ENCODE data around the gene GOLGA6A.
A peak's percentile ranks its signal among the peaks of the same experiment; 100 is the strongest.
"Not testable (repeated sequence)": the region's sequence is repeated elsewhere in the genome, so short reads cannot be mapped to it uniquely, and the experiment has no call there.

The GOLGA6A gene, protein sequence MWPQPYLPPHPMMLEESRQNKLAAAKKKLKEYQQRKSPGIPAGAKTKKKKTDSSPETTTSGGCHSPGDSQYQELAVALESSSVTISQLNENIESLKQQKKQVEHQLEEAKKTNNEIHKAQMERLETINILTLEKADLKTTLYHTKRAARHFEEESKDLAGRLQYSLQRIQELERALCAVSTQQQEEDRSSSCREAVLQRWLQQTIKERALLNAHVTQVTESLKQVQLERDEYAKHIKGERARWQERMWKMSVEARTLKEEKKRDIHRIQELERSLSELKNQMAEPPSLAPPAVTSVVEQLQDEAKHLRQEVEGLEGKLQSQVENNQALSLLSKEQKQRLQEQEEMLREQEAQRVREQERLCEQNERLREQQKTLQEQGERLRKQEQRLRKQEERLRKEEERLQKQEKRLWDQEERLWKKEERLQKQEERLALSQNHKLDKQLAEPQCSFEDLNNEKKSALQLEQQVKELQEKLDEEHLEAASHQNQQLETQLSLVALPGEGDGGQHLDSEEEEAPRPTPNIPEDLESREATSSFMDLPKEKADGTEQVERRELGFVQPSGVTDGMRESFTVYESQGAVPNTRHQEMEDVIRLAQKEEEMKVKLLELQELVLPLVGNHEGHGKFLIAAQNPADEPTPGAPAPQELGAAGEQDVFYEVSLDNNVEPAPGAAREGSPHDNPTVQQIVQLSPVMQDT

DNA sequence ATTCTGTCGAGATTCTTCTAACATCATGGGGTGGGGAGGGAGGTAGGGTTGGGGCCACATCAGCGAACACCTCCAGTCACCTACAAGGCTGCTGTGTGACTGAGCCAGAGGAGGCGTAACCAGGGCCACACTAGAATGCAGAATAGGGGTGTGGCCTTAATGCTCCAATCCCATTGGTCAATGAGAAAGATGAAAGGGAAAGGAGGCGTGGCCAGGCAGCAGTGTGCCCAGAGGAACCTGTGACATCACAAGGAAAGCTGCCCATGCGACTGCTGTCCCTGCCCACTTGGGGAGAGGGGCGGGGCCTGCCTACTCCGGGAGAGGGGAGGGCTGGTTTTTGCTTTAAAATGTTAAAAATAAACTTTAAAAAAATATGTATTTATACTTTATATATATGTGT, at the start of gene GOLGA6A:
Gene GOLGA6A, minus strand, starts transcription at position 101 of the 400 bp plus-strand sequence. Its CDS starts 41 bp downstream, at position 60.
- not testable (repeated sequence) for H3K9me3 ChIP-seq (ENCODE audit: control insufficient read depth, insufficient read depth, low read length); H3K36me3 ChIP-seq (ENCODE audit: control insufficient read depth, insufficient read depth, low read length); H3K4me1 ChIP-seq (ENCODE audit: control insufficient read depth, insufficient read depth, low read length); H3K27me3 ChIP-seq (ENCODE audit: control insufficient read depth, insufficient read depth, low read length); H3K4me3 ChIP-seq (ENCODE audit: low read length); H3K27ac ChIP-seq (ENCODE audit: low read length); DNase-seq (ENCODE audit: low read depth, low spot score)
- WGBS (ENCODE audit: insufficient coverage, insufficient read length): no CpG with 5 or more reads among the region's 7 CpGs

DNA sequence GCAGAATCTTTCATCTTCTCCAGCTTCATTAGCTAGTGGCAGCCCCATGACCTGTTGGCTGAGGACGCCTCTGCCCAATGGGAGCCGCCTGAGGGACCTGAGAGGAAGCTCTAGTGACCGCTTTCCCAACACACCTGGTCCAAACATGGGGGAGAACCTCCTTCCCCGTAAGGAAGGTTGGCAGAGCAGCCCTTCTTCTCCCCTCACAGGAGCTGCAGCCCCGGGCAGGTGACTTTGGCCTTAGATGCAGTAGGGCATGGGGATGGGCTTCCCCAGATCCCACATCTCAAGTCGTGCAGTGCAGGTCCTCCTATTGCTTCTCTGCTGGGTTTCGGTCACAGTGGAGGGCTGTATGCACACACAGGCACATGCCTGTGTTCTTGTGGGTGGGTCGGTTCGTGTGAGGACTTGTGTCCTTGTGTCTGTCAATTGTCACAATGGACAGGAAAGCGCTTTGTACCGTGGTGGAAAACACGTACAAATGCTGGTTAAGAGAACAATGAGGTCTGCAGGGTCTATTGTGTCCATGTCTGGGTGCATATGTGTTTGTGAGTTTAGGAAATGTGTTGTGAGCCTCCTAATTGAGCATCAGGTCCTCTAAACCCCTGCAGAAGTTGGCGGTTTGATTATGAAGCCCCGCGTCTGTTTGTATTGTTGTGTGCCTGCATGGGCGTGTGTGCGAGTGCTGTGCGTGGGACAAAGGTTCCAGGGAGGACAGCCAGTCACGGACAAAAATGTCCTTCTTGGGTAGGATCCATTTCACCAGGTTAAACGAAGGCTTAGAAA, 49.5 kb upstream of the GOLGA6A start:
- Histone ChIP-seq H3K4me1 (ENCODE audit: control insufficient read depth, insufficient read depth, low read length) (peaks cover 15% of the 10 kb centered on the region), H3K4me3 (ENCODE audit: low read length) (no peak overlapping the region), H3K36me3 (ENCODE audit: control insufficient read depth, insufficient read depth, low read length) (peaks cover 2% of the 10 kb centered on the region; the same call in 1 of the 2 replicates), H3K27me3 (ENCODE audit: control insufficient read depth, insufficient read depth, low read length) (peaks cover 78% of the 10 kb centered on the region), H3K9me3 (ENCODE audit: control insufficient read depth, insufficient read depth, low read length) (no peaks in the 10 kb centered on the region), H3K27ac (ENCODE audit: low read length) (no peak overlapping the region)
- WGBS (ENCODE audit: insufficient coverage, insufficient read length): no CpG with 5 or more reads among the region's 20 CpGs
- DNase-seq (ENCODE audit: low read depth, low spot score): no peak

DNA sequence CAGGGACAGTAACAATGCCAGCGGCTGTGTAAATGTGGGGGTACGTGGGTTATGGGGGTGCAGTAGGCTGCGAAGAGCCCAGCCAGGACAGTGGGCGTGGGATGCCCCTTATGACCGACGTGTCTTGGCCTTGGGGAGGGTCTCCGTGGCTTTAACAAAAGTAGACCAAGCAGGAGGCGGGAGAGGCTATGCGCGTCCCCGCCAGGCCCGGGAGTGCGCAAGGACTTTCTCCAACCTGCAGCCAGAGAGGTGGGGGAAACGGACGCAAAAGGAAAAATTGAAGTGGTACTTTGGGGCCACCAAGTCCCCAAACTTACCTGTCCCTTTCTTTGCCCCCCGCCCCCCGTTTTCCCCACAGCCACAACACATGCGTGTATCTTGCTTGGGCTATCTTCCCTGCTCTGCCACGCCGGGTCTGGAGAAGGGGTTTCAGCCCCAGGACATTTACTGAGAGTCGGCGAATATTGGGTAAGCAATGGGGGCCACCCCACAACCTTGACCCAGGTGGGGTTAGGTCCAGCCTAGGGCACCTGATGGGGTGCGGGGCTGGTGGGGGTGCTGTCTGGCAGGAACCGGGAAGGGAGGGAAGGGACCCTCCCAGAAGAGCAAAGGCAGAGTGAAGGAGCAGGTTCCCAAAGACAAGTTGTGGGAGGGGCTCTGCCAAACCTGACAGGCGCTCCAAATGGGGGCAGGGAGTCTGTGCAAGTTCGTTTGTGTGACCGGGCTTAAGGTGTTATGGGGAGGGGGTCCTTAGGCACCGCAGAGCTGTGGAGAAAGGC, 48.7 kb upstream of the GOLGA6A start:
- peaks cover 74% of the 10 kb centered on the region for H3K27me3 ChIP-seq (ENCODE audit: control insufficient read depth, insufficient read depth, low read length)
- WGBS (ENCODE audit: insufficient coverage, insufficient read length): no CpG with 5 or more reads among the region's 28 CpGs
- no peak for DNase-seq (ENCODE audit: low read depth, low spot score)
- H3K9me3 ChIP-seq (ENCODE audit: control insufficient read depth, insufficient read depth, low read length): no peaks in the 10 kb centered on the region
- H3K36me3 ChIP-seq (ENCODE audit: control insufficient read depth, insufficient read depth, low read length): peaks cover 2% of the 10 kb centered on the region; the same call in 1 of the 2 replicates
- peaks cover 14% of the 10 kb centered on the region for H3K4me1 ChIP-seq (ENCODE audit: control insufficient read depth, insufficient read depth, low read length)
- H3K4me3 ChIP-seq (ENCODE audit: low read length): no peak overlapping the region
- H3K27ac ChIP-seq (ENCODE audit: low read length): no peak overlapping the region

DNA sequence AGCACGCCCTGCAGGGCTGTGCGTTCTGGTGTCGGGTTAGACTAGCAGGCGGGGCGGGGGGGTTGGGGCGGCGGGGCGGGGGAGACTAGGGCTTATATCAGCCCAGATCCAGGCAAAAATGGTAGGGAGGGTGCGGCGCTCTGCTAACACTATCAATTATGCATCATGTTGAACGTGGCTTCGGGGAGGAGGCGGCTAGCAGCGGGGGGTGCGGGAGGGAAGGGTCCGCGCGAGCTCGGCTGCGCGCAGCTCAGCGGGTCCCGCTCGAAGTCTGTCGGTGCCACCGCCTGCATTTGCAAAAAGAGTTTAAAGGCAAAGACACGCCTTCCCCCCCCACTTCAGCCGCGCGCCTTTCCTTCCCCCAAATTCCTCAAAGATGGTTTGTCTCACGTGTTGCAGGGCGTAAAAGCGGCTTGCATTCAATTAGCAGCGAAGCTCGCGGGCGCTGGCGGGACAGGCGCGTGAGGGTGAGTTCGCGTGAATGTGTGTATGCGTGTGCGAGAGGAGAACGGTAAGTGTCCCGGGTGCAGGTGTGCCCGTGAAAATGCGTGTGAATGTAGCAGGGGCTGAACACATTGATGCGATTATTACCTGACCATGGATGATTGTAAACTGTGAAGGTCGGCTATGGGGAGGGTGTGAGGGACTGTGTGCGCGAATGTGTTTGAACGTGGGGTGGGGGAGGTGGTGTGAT, 48.0 kb upstream of the GOLGA6A start, which contains the start of gene ISLR2:
Gene ISLR2, plus strand, starts transcription at position 432 of the 694 bp plus-strand sequence. CDS start 2,169 bp downstream, outside the sequence.
- Histone ChIP-seq H3K36me3 (ENCODE audit: control insufficient read depth, insufficient read depth, low read length) (peaks cover 2% of the 10 kb centered on the region; the same call in 1 of the 2 replicates), H3K4me1 (ENCODE audit: control insufficient read depth, insufficient read depth, low read length) (peaks cover 14% of the 10 kb centered on the region), H3K4me3 (ENCODE audit: low read length) (peak within 1 kb of the TSS; percentile 14; the same call in 1 of the 2 replicates), H3K9me3 (ENCODE audit: control insufficient read depth, insufficient read depth, low read length) (no peaks in the 10 kb centered on the region), H3K27ac (ENCODE audit: low read length) (no peak within 1 kb of the TSS), H3K27me3 (ENCODE audit: control insufficient read depth, insufficient read depth, low read length) (peaks cover 74% of the 10 kb centered on the region)
- DNase-seq (ENCODE audit: low read depth, low spot score): no peak
- WGBS (ENCODE audit: insufficient coverage, insufficient read length): no CpG with 5 or more reads among the region's 53 CpGs

DNA sequence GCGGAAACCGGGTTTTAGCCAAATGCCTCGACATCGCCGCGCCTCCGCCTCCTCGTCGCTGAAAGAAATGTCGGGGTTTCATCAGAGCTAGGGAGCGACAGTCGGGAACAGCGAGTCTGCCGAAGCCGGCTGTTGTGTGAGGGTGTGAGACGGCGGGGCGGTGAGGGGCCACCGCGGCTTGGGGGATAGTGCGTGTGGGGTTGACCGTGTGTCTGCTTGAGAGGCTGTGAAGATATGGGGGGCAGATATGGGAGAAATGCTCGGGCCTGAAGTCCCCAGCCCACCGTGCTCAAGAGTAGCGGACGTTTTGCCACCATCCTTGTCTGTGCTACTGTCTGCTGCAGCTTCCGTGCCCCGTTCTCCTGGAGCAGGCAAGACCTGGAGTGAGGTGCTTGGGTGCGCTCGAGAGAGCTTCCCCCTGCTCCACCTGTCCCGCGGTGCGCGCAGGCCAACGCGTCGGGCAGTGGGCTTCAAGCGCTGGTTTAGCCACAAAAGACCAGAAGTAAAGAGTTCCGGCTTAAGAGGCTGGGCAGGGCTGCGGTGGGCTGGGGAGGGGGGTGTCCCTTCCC, 47.3 kb upstream of the GOLGA6A start:
- H3K4me3 ChIP-seq (ENCODE audit: low read length): peak overlapping the region; percentile 14; the same call in 1 of the 2 replicates
- H3K27ac ChIP-seq (ENCODE audit: low read length): no peak overlapping the region
- no peaks in the 10 kb centered on the region for H3K9me3 ChIP-seq (ENCODE audit: control insufficient read depth, insufficient read depth, low read length)
- peaks cover 2% of the 10 kb centered on the region; the same call in 1 of the 2 replicates for H3K36me3 ChIP-seq (ENCODE audit: control insufficient read depth, insufficient read depth, low read length)
- no peak for DNase-seq (ENCODE audit: low read depth, low spot score)
- no CpG with 5 or more reads among the region's 40 CpGs for WGBS (ENCODE audit: insufficient coverage, insufficient read length)
- peaks cover 14% of the 10 kb centered on the region for H3K4me1 ChIP-seq (ENCODE audit: control insufficient read depth, insufficient read depth, low read length)
- peaks cover 68% of the 10 kb centered on the region for H3K27me3 ChIP-seq (ENCODE audit: control insufficient read depth, insufficient read depth, low read length)

DNA sequence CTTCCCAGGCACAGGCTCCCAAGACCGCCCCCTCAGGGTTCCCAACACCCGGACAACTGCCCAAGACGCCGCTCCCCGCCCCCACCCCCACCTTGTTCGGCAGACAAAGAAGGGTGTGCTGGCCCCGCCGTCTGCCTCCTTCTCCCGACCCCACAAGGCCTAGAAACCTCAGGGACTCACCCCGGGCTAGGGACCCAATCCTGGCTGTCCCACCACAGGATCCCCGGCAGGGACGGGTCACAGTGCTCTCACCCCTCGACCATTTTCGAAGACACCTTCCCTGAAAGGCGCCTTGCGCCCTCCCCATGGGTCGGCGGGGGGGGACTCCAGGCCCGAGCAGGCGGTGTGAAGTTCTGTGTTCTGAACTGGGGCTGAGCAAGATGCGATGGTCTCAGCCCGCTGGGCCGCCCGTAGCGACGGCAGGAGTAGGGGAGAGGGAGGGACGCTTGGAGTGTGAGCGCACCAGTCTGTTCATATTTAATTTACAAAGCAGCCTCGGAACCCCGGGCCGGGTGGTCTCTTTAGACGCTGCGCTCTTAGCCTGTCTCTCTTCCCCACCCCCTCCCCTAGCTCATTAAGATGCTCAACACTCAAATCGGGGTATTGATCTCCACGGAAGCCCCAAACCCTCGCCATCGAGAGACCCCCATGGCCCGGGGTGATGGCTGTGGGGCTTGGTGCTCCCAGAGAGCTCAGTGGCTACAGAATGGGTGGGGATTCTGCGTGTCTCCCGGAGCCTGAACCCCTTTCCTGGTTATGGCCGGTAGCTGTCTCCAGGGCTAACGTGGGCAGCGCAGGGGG, 46.6 kb upstream of the GOLGA6A start:
- Histone ChIP-seq H3K9me3 (ENCODE audit: control insufficient read depth, insufficient read depth, low read length) (no peaks in the 10 kb centered on the region), H3K27me3 (ENCODE audit: control insufficient read depth, insufficient read depth, low read length) (peaks cover 62% of the 10 kb centered on the region), H3K4me1 (ENCODE audit: control insufficient read depth, insufficient read depth, low read length) (peaks cover 13% of the 10 kb centered on the region), H3K36me3 (ENCODE audit: control insufficient read depth, insufficient read depth, low read length) (peaks cover 2% of the 10 kb centered on the region; the same call in 1 of the 2 replicates), H3K27ac (ENCODE audit: low read length) (no peak overlapping the region), H3K4me3 (ENCODE audit: low read length) (peak overlapping the region; percentile 14; the same call in 1 of the 2 replicates)
- WGBS (ENCODE audit: insufficient coverage, insufficient read length): no CpG with 5 or more reads among the region's 43 CpGs
- DNase-seq (ENCODE audit: low read depth, low spot score): no peak

DNA sequence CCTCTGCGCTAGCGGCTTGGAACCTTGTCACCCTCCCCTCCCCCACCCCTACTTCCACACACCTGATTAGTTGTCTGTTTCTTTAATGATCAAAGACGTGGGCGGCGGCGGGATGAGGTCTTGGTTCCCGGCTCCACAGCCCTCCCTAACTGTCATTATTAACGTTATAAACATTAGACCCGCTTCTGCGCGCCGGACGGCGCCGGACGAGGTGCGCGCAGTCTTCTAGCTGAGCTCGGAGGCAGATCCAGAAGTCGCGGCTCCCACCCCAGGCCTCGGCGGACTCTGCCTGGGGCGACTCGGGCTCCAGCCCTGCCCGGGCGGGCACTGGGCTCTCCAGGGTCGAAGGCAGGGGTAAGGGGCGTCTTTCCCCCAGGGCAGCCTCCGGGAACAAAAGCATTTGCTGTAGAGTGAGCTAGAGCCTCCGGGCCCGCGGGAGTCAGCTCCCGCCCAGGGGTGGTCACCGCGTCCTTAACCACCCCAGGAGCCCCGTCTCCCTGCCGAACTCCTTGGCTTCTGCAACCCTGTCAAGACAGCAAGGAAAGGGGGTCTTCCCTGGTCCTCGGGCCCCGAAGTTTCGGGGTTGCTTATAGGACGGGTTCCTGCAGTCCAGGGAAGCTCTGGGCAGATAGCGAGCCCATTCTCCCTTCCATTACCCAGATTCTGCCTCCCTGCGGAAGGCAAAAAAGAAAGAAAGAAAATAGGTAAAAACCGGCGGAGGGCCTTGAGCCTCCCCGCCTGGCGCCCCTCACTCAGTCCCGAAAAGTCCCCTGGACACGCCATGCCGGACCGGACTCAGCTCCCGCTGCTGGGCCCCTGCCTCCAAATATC, 45.8 kb upstream of the GOLGA6A start:
- peaks cover 2% of the 10 kb centered on the region; the same call in 1 of the 2 replicates for H3K36me3 ChIP-seq (ENCODE audit: control insufficient read depth, insufficient read depth, low read length)
- H3K4me1 ChIP-seq (ENCODE audit: control insufficient read depth, insufficient read depth, low read length): peaks cover 12% of the 10 kb centered on the region
- peak overlapping the region; percentile 10; the same call in 1 of the 2 replicates for H3K4me3 ChIP-seq (ENCODE audit: low read length)
- no peaks in the 10 kb centered on the region for H3K9me3 ChIP-seq (ENCODE audit: control insufficient read depth, insufficient read depth, low read length)
- DNase-seq (ENCODE audit: low read depth, low spot score): no peak
- no peak overlapping the region for H3K27ac ChIP-seq (ENCODE audit: low read length)
- no CpG with 5 or more reads among the region's 53 CpGs for WGBS (ENCODE audit: insufficient coverage, insufficient read length)
- peaks cover 54% of the 10 kb centered on the region for H3K27me3 ChIP-seq (ENCODE audit: control insufficient read depth, insufficient read depth, low read length)

DNA sequence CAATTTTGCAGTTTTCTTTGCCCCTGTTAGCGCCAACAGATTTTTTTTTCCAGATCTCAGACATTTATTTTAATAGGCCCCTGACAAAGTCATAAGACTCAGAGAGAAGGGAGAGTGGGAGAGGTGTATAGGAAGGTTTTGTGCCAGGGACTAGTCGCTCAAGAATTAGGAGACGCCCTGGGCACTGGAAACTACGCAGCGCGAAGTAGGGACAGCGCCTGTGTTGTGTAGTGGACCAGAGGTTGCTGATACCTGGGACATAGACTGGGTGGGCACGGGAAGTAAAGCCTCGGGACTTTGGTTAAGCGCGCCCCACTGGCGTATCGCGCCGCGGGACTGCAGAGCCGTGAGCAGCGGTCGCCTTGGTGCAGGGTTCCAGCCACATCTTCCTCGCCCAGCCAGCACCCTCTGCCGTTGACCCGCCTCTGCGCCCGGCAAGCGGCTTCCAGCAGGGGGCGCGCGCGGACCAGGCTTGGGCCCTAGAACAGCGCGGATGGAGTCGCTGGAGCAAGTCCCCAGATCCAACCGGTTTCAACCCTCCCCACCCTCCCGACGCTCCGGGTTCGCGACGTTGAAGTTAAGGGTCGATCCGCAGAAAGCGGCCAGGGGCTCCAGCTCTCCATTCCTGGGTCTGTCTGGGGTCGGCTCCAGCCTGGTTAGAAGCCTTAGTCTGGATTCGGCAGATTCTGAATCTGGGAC, 45.1 kb upstream of the GOLGA6A start:
- H3K27ac ChIP-seq (ENCODE audit: low read length): no peak overlapping the region
- peaks cover 8% of the 10 kb centered on the region for H3K4me1 ChIP-seq (ENCODE audit: control insufficient read depth, insufficient read depth, low read length)
- no peaks in the 10 kb centered on the region for H3K9me3 ChIP-seq (ENCODE audit: control insufficient read depth, insufficient read depth, low read length)
- H3K36me3 ChIP-seq (ENCODE audit: control insufficient read depth, insufficient read depth, low read length): no peaks in the 10 kb centered on the region
- peak overlapping the region; percentile 7; the same call in 1 of the 2 replicates for H3K4me3 ChIP-seq (ENCODE audit: low read length)
- peaks cover 46% of the 10 kb centered on the region for H3K27me3 ChIP-seq (ENCODE audit: control insufficient read depth, insufficient read depth, low read length)
- 100% methylated on average over 1 of the region's 44 CpGs for WGBS (ENCODE audit: insufficient coverage, insufficient read length)
- DNase-seq (ENCODE audit: low read depth, low spot score): no peak
